Liver (tissue), 3 donors: ENCODE results near the gene SH2D5.

Experiments used
- CTCF ChIP-seq: fragments of 150-350 bp; IDR thresholded peaks from 2 replicates; pipeline ENCODE4 v1.5.1; 2017; ENCODE audit warnings: improper control_type of control experiment, low read depth, low read length; ENCODE audit not compliant: missing input control
- GABPA ChIP-seq, 2 donors: IDR thresholded peaks in 1 of 2; conservative IDR thresholded peaks in 1 of 2; 2 replicates each; pipeline ENCODE4 v1.6.1; 2016; ENCODE audit warnings: antibody characterized with exemption in 2 of 2, mild to moderate bottlenecking in 1 of 2, moderate library complexity in 1 of 2
- MAX ChIP-seq: IDR thresholded peaks from 2 replicates; pipeline ENCODE4 v1.6.1; 2016; ENCODE audit warnings: antibody characterized with exemption
- RAD21 ChIP-seq, 2 donors: IDR thresholded peaks; 2 replicates each; pipeline ENCODE4 v1.6.1; 2016; ENCODE audit warnings: antibody characterized with exemption in 2 of 2, mild to moderate bottlenecking in 2 of 2
- donor health status: healthy.
- donor health status: healthy.

GRCh38 chr1:20726932-20727745, 5.4 kb downstream of the SH2D5 start:
- TF ChIP-seq RAD21 (IDR thresholded peaks at IDR 0.05) = no peak
- no peak for TF ChIP-seq GABPA (IDR thresholded peaks at IDR 0.05 in 1 of 2, conservative IDR thresholded peaks at IDR 0.05 in 1 of 2)
- TF ChIP-seq CTCF = no peak
- TF ChIP-seq MAX = no peak
